OCI-M1 (cell line): ENCODE results near the gene SEMA4A.

Experiments
- DNase-seq: peaks from one replicate; lab custom pipeline; 2025; lab: John Stamatoyannopoulos, UW

Gene SEMA4A

DNA sequence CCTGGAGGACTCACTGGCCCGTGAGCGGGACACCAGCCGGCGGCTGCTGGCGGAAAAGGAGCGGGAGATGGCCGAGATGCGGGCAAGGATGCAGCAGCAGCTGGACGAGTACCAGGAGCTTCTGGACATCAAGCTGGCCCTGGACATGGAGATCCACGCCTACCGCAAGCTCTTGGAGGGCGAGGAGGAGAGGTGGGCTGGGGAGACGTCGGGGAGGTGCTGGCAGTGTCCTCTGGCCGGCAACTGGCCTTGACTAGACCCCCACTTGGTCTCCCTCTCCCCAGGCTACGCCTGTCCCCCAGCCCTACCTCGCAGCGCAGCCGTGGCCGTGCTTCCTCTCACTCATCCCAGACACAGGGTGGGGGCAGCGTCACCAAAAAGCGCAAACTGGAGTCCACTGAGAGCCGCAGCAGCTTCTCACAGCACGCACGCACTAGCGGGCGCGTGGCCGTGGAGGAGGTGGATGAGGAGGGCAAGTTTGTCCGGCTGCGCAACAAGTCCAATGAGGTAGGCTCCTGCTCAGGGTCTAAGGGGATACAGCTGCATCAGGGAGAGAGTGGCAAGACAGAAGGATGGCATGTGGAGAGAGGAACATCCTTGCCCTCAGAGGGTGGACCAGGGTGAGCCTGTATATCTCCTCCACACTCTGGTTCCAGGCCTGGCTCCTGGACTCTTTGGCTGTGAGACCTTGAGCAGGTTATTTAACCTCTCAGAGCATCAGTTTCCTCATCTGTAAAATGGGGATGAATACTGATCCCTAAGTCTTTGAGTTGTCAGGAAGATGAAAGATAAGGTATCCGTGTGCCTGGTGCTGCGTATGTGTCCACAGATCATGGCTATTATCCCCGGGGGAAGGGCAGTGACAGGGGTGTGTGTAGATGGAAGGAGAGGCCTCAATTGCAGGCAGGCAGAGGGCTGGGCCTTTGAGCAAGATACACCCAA lies 17.2 kb upstream of the SEMA4A start:
- no peak for DNase-seq

DNA sequence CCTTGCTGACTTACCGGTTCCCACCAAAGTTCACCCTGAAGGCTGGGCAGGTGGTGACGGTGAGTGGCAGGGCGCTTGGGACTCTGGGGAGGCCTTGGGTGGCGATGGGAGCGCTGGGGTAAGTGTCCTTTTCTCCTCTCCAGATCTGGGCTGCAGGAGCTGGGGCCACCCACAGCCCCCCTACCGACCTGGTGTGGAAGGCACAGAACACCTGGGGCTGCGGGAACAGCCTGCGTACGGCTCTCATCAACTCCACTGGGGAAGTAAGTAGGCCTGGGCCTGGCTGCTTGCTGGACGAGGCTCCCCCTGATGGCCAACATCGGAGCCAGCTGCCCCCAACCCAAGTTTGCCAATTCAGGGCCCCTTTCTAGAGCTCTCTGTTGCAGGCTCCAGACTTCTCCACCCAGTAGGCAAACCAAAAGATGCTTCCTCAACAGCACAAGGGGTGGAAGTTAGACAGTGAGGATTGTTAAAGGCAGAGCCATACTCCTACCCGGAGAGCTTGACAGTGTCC lies 16.4 kb upstream of the SEMA4A start:
- no peak for DNase-seq

DNA sequence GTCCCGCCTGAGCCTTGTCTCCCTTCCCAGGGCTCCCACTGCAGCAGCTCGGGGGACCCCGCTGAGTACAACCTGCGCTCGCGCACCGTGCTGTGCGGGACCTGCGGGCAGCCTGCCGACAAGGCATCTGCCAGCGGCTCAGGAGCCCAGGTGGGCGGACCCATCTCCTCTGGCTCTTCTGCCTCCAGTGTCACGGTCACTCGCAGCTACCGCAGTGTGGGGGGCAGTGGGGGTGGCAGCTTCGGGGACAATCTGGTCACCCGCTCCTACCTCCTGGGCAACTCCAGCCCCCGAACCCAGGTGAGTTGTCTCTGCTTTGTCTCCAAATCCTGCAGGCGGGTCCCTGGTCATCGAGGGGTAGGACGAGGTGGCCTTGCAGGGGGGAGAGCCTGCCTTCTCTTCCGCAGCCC lies 14.9 kb upstream of the SEMA4A start:
- no peak for DNase-seq

DNA sequence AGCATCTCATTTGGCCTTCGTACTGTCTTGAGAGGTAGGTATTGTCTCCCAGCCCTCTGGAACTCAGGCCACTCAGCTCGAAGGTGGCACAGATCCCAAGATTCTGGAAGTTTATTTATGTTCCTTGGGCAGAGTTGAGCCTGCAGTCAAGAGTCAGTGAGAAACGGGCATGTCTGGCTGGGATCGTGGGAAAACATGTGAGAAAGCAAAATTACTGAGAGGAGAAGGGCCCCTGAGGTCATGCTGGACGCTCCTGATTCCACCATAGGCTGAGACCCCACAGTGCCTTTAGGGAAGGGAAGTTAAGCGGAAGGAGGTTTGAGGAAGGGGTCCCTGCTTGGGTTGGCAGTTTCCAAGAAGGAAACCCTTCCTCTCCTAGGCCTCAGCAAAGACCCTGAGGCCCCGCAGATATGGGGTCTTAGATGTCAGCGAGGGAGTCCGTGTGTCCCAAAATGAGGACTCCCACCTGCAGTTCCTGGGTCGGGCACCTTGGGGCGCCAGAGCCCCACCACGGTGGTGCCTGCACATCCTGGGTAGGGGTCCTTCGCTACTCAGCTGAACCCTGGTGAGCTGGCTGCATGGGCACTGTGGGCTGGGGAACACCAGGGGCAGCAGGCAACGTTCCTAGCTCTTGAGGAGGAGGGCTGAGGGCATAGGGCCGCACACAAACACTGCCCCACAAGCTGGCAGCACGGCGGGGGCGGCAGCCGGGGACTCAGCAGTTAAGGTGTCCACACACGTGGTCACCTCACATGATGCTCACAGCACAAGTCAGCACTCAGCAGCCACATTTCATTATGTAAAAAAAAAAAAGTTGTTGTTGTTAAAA lies 12.3 kb upstream of the SEMA4A start:
- peak; percentile 44 for DNase-seq

DNA sequence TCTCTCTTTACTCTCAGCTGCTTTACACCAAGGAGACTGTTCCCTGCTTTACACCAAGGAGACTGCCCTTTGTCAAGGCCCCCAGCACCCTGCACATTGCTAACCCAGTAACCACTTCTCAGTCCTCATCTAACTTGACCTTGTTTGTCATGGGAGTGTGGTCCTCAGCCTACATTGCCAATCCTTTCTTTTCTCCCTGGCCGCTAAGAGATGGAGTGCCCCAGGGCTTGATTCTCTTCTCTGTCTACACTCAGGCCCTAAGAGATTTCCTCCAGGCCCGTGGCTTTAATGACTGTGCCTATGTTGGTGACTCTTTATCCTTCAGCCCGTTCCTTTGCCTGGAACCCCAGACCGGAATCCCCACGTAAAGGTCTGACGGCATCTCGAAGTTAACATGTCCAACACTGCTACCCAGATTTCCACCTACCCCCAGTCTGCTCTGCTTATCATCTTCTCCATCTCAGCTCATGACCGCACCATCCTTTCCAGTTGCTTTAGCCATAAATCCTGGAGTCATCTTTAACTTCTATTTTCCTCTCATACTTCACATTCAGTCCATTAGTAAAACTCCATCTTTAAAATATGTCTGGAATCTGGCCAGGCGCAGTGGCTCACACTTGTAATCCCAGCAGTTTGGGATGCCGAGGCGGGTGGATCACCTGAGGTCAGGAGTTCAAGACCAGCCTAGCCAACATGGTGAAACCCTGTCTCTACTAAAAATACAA lies 9.5 kb upstream of the SEMA4A start:
- no peak for DNase-seq

DNA sequence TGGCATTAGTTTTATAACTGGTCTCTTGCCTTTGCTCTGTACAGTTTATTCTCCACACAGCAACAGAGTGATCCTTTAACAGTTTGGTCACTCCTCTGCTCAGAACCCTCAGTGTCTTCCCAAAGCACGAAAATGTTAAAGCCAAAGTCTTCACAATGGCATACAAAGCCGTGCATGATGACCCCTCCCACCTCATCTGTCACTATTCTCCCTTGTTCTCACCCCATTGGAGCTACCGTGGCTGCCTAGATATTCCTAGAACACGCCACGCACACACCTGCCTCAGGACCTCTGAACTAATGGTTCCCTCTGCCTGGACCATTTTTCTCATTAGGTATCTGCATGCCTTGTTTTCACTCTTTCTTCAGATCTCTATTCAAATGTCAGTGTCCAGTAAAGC lies 8.6 kb upstream of the SEMA4A start:
- no peak for DNase-seq

DNA sequence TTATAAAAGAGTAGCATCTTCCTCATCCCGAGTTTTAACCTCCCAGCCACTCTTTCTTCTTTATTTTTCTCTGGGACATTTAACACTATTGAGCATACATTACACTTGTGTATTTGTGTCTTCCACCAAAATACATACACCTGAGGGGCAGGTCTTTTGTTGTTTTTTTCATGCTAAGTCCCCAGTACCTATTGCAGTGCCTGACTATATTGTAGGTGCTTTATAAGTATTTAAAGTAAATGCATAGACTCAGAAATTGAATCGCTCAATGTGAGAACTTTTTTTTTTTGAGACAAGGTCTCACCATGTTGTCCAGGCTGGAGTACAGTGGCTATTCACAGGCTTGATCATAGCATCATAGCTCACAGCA lies 7.8 kb upstream of the SEMA4A start:
- DNase-seq: no peak

DNA sequence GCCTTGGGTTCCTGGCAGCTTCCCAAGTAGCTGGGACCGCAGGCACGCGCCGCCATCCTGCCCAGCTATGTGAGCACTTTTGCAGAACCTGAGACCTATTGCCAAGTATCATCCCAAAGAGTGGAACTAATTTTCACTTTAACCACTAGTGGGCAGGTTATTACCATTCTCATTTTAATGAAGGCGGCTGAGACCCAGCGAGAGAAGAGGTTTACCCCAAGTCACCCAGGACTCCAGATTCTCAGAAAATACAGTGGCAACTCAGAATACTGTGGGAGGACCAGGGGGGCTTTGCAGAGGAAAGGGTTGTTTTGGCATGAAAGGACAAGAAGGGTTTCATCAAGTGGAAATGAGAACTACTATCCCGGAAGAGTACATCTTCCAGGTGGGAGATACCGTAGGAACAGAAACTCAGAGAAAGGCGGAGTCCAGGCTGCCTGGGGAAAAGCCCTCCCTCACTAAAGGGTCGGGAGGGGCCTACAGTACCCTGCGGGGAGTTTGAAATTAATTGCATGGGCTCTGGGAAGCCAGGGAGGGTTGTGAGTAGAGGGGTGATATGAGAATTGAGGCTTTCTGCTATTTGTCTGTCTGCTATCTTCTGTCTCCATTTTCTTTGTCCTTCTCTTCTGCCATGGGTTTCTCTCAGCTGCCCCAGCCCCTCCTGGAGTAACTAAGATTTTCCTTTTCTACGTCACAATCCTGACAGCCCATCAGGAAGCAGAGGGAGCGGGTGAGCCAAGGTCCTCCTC lies 7.2 kb upstream of the SEMA4A start:
- peak; percentile 94 for DNase-seq

DNA sequence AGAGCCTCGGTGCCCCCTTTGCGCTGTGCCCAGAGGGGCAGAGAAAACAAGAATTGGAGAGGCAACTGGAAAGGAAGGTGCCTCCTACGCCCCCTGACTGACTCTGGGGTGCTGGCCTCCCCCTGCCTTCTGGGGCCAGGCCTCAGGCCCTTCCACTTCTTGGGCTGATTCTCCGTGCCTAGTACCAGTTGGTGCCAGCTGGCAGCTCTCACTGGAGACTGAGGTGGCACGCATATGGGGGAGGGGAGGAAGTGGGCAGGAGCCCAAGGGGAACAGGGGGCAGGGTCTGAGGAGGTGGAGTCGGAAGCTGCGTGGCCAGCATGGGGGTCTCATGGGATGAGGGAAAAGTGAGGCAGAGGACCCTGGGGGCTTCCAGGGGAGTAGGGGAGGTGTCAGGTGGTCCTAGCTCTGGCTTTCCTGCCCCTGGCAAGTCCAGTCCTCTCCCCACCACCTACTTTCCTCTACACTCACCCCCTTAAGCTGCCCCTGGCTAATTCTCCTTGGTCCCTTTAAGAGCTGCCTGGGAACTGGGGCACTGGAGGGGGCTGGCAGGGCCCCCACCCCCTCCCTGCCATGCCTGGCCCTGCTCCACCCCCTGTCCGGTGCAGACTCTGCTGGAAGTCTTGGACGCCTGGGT lies 6.5 kb upstream of the SEMA4A start:
- no peak for DNase-seq

DNA sequence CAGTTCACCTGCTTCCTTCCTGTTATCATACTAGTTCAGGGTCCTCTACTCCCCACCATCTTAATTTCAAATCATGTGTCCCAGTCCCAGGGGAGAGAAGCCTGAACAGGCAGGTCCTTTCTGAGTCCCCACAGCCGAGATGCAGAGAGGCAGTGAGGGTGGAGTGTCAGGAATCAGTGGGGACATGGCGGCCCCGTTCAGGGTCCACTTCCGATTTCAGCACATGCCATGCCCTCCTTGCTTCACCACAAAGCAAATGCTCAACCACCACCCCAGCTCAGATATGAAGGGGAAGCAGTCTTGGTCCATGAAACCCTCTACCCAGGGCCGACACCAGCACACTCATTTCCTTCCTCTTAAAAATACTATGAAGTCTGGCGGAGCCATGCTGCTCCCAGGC lies 5.2 kb upstream of the SEMA4A start:
- peak; percentile 16 for DNase-seq

DNA sequence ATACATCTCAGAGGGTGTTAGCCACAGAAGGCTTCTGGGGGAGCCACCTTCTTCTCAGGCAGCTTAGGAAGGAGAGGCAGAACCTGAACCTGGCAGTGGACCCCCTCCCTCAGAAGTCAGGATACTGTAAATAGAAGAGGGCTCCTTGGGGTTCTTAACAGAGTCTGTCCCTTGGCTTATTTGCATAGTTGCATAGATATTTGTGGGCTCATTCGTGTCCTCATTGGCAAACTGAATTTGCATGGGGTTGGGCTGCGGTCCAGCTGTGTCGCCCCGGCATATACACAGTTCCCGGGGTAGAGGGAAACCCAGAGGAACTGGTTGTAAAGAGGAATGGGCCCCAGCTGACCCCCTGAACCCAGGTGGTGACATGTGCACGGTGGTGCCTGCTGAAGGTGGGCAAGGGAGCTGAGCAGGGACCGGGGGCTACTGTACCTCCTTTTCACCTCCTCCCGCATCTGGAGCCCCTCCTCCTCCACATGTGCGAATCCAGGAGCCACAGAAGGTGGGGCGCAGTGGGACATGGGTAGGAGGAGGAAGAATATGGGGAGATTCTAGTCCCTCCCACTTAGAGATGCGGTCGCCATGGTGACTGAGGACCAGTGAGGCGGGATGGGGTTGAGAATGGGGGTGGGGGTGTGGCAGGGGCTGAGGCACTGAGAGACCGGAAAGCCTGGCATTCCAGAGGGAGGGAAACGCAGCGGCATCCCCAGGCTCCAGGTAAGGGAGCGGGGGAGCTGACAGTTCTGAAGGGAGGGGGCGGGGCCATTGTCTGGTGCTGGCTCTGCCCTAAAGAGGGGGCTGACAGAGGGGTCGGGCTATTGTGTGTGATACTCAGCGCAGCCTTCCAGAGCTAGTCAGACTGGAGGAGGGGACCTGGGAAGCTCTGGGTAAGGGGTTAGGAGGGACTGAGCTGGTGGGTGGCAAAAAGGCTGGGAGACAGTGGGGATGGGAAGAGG lies 3.7 kb upstream of the SEMA4A start:
- no peak for DNase-seq

DNA sequence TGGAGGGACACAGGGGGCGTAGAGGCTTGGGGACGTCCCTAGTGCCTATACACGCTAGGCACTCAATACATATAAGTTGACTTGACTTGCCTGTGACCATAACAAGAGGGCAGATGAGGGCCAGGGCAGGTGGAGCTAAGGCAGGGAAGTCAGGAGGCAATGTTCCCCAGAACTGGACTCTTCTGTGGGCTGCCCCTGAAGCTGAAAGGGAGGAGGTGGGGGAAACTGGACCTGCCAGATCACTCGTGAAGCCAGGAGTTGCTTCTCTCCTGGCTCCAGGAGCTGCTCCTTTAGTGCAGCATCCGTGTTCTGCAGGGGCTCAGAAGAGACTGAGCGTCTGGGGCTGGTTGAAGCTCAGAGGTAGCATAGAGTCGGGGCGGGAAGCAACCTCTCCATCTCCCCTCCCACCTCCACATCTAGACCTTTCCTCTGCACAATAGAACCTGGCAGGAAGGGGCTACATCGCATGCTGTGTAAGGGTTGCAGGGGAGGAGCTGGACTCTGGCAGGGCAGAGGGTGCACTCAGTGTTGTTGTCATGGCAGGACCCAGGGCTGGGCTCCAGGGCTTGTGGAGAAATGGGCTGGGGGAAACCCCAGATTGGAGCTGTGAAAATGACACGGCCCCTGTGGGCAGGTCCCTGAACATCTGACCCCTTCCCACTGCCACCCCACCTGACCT lies 2.9 kb upstream of the SEMA4A start:
- no peak for DNase-seq

DNA sequence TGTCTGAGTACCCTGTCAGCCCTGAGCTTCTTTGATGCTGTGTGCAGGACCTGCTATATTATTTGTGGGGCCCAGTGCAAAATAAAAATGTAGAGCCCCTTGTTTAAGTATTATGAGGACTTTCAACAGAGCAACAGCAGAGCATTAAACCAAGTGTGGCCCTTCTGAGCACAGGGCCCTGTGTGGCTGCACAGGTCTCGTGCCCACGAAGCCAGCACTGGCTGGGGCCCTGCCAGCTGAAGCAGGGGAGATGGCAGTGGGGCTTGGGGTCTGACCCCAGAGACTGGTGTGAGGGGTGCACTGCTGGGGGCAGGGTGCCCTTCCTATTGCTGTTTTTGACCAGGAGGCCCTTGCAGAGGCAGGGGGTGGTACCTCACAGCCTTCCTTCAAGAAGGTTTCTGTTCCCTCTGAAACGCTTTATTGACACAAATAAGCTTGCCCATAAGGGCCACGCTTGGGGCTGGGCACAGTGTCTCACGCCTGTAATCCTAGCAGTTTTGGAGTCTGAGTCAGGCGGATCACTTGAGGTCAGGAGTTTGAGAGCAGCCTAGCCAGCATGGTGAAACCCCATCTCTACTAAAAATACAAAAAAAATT lies 2.2 kb upstream of the SEMA4A start:
- DNase-seq: no peak

DNA sequence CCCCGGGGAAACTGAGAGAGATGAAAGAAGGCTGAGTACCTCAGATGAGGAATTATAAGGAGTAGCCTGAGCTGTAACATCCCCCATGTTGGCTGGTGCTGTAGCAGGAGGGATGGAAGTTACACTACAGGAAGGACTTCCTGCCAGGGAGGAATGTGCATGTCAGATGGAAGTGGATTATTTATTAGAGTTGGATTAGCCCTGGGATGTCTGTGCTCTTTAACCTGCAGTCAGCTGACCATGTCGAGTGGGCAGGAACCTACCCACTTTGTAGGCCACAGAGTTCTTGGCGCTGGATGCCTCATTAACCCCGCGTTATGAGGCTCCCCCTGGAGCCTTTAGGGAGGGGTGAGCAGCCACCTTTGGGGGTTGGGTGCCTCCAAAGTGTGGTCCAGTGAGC lies 757 bp upstream of the SEMA4A start:
- DNase-seq: no peak

DNA sequence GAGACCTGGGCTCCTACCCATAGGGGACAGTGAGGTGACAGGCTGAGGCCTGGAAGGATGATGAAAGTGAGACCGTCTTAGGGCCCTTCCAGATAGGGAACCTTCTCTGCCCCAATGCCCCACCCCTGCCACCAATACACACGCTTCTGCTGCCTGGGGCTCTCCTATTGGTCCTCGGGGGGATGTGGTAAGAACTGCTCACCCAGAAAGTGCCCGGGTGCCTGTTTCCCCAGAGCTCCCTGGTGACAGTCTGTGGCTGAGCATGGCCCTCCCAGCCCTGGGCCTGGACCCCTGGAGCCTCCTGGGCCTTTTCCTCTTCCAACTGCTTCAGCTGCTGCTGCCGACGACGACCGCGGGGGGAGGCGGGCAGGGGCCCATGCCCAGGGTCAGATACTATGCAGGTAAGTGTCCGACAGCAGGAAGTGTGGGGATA lies 948 bp downstream of the SEMA4A start:
- no peak for DNase-seq

DNA sequence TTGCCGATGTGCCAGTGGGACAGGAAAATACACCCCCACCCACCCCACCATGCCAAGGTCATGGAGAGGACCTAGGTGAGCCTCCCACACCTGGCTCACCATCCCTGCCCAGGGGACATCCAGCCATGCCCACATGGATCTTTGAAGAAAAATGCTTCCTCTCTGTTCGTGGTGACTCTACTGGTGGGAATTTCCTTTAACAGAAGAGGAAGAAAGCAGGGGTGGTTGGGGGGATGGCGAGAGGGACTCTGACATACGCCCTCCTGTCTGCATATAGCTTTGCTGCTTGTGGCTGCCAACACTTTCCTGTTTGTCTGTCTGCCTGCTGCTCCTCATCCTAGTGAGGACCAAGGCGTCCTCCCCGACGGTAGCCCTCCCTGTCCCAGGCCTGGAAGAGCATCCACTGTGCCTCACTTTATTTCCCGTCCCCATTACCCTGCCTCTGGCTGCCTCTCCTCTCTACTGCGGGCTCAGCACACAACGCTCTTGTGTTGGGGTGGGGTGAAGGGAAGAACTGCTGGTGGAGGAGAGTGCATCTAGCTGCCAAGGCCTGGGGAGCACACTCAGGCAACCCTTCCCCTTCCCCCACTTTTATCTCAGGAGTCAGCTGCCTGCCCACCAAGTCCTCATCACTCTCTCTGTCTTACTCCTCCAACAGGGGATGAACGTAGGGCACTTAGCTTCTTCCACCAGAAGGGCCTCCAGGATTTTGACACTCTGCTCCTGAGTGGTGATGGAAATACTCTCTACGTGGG lies 2.5 kb downstream of the SEMA4A start:
- peak; percentile 25 for DNase-seq

DNA sequence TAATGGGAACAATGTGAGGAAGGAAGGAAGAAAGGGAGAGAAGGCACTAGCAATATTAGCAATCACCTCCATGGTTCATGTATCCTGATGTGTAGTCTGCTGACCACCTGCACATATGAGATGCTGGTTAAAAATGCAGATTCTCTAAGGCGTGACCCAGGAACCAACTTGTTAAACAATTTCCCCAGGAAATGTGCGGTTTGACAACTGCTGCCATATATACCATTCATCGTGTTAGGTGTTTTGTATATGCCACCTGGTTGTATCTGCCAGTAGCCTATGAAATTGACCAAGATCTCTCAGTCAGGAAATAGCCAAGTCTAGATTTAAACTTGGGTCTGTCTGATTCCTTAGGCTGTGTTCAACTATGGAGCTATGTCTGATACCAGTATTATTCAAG lies 4.1 kb downstream of the SEMA4A start:
- no peak for DNase-seq

DNA sequence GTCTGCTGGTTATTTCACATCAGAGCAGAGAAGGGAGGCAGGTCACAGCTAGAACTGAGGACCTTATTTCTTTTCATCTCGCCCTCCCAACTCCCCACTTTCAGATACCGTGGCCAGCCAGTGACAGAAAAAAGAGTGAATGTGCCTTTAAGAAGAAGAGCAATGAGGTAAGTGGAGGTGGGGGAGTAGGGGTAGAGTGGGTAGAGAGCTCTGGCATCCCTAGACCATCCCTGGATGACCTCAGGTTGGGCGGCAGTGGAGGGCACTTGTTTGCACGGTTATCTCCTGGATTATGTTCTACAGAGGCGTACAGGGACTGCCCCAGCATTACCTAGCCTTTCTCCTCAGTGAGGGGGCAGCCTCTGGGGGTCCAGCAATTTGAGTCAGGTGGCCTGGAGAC lies 4.6 kb downstream of the SEMA4A start:
- DNase-seq: no peak
